ENCODE results near the gene AXL.

- TF ChIP-seq, protein P1, sequence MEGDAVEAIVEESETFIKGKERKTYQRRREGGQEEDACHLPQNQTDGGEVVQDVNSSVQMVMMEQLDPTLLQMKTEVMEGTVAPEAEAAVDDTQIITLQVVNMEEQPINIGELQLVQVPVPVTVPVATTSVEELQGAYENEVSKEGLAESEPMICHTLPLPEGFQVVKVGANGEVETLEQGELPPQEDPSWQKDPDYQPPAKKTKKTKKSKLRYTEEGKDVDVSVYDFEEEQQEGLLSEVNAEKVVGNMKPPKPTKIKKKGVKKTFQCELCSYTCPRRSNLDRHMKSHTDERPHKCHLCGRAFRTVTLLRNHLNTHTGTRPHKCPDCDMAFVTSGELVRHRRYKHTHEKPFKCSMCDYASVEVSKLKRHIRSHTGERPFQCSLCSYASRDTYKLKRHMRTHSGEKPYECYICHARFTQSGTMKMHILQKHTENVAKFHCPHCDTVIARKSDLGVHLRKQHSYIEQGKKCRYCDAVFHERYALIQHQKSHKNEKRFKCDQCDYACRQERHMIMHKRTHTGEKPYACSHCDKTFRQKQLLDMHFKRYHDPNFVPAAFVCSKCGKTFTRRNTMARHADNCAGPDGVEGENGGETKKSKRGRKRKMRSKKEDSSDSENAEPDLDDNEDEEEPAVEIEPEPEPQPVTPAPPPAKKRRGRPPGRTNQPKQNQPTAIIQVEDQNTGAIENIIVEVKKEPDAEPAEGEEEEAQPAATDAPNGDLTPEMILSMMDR (conservative IDR thresholded peaks at IDR 0.05 in 1 of 2, IDR thresholded peaks at IDR 0.05 in 1 of 2; ENCODE audit: extremely low read depth in 1 of 2, insufficient read depth in 1 of 2, low read depth in 1 of 2, low read length in 2 of 2): no peak
- no peak for TF ChIP-seq EZH2 (IDR thresholded peaks at IDR 0.05; ENCODE audit: borderline replicate concordance, low read length)
Observed at GRCh38 chr19:41303954-41304353, 84.9 kb downstream of the AXL start.

Measured in mammary epithelial cell (primary cell).